Endometrium (tissue), 2 donors: Measurements from ENCODE around the gene MTA3.
"Not testable (repeated sequence)": the region's sequence is repeated elsewhere in the genome, so short reads cannot be mapped to it uniquely, and the experiment has no call there.

ENCODE experiments used
- FAIRE-seq: peaks from 2 replicates; lab custom pipeline; 2012; peaks lifted over from hg19 to GRCh38; lab: Jason Lieb, UNC
- donor health status: control.
- donor health status: control.

Gene MTA3

GRCh38 chr2:42567806-42568400 lies 529 bp upstream of the MTA3 start:
- no peak for FAIRE-seq

- no peak for FAIRE-seq
Measured at GRCh38 chr2:42569116-42569711, 782 bp downstream of the MTA3 start.

- no peak for FAIRE-seq
Measured at GRCh38 chr2:42569883-42570282, 1.5 kb downstream of the MTA3 start.

GRCh38 chr2:42572297-42573081 lies 4.1 kb downstream of the MTA3 start:
- no peak for FAIRE-seq

GRCh38 chr2:42573256-42573655 lies 4.8 kb downstream of the MTA3 start:
- FAIRE-seq, result no peak

GRCh38 chr2:42575458-42576064 lies 7.1 kb downstream of the MTA3 start:
- no peak for FAIRE-seq

GRCh38 chr2:42578621-42579020 lies 10.2 kb downstream of the MTA3 start:
- no peak for FAIRE-seq

GRCh38 chr2:42581257-42581656 lies 12.8 kb downstream of the MTA3 start:
- FAIRE-seq, result no peak

GRCh38 chr2:42584628-42585027 lies 16.2 kb downstream of the MTA3 start:
- FAIRE-seq, result not testable (repeated sequence)

GRCh38 chr2:42585779-42586178 lies 17.3 kb downstream of the MTA3 start:
- FAIRE-seq, result no peak

GRCh38 chr2:42587526-42588117 lies 19.2 kb downstream of the MTA3 start:
- FAIRE-seq, result no peak

- no peak for FAIRE-seq
Measured at GRCh38 chr2:42588121-42588520, 19.7 kb downstream of the MTA3 start.

GRCh38 chr2:42590176-42590575 lies 21.7 kb downstream of the MTA3 start:
- no peak for FAIRE-seq

GRCh38 chr2:42593282-42593681 lies 24.9 kb downstream of the MTA3 start:
- FAIRE-seq, result no peak

GRCh38 chr2:42598656-42599055 lies 30.2 kb downstream of the MTA3 start:
- no peak for FAIRE-seq

- FAIRE-seq, result no peak
Measured at GRCh38 chr2:42601076-42601475, 32.6 kb downstream of the MTA3 start.

GRCh38 chr2:42602218-42602875 lies 33.9 kb downstream of the MTA3 start:
- FAIRE-seq, result no peak

GRCh38 chr2:42602876-42603219 lies 34.4 kb downstream of the MTA3 start:
- FAIRE-seq, result no peak

GRCh38 chr2:42604341-42604867 lies 36.0 kb downstream of the MTA3 start:
- not testable (repeated sequence) for FAIRE-seq

GRCh38 chr2:42606166-42606565 lies 37.7 kb downstream of the MTA3 start:
- FAIRE-seq, result not testable (repeated sequence)

GRCh38 chr2:42607101-42607637 lies 38.7 kb downstream of the MTA3 start:
- no peak for FAIRE-seq
